Renal cortex interstitium (tissue), 15 donors: Measurements from ENCODE around the gene ZNF571. TPM values are rescaled to one million over a fixed set of nuclear protein-coding genes. Genes with fewer than 3 reads are reported as not detected.

Experiments used
- DNase-seq, 11 donors: peaks; one replicate each; pipeline ENCODE4 v3.0.0-alpha.2; 2013; ENCODE audit warnings: low read depth in 9 of 11, low spot score in 4 of 11; ENCODE audit errors: extremely low read depth in 1 of 11
- long read RNA-seq, 16 experiments: transcript quantifications; one replicate each; lab custom pipeline, GENCODE V29; 2026
- polyA plus RNA-seq, 3 donors: library from polyadenylated mRNA; unstranded; fragments of 120-200 nt; gene quantifications; one replicate each; pipeline ENCODE4 v1.2.1, GENCODE V29; 2013; ENCODE audit not compliant: insufficient read length in 3 of 3

The ZNF571 gene
- 10 to 100 TPM in 1 of 3 donors, 1 to 10 TPM in 2; 9.1 to 10.6 (median 9.8) TPM for polyA plus RNA-seq
- long read RNA-seq, donor 1, partial matches to known transcripts: 0 of 1 reads
- long read RNA-seq, donor 1, other reads (novel, unspliced or antisense): 0 of 1 reads
- long read RNA-seq, donor 2: 0 reads
- long read RNA-seq, donor 3, partial matches to known transcripts: 0 of 4 reads
- long read RNA-seq, donor 3, other reads (novel, unspliced or antisense): 0 of 4 reads
- long read RNA-seq, donor 4, partial matches to known transcripts: 0 of 1 reads
- long read RNA-seq, donor 4, other reads (novel, unspliced or antisense): 0 of 1 reads
- long read RNA-seq, donor 5, partial matches to known transcripts: 0 of 1 reads
- long read RNA-seq, donor 5, other reads (novel, unspliced or antisense): 0 of 1 reads
- long read RNA-seq, donor 6, partial matches to known transcripts: 0 of 1 reads
- long read RNA-seq, donor 6, other reads (novel, unspliced or antisense): 0 of 1 reads
- long read RNA-seq, donor 7, partial matches to known transcripts: 0 of 2 reads
- long read RNA-seq, donor 7, other reads (novel, unspliced or antisense): 0 of 2 reads
- long read RNA-seq, donor 8: 0 reads
- long read RNA-seq, donor 9: 0 reads
- long read RNA-seq, donor 10, partial matches to known transcripts: 7 of 7 reads
- long read RNA-seq, donor 10, other reads (novel, unspliced or antisense): 0 of 7 reads
- long read RNA-seq, donor 11, partial matches to known transcripts: 0 of 1 reads
- long read RNA-seq, donor 11, other reads (novel, unspliced or antisense): 0 of 1 reads
- long read RNA-seq, donor 12: 0 reads
- long read RNA-seq, donor 13, partial matches to known transcripts: 0 of 1 reads
- long read RNA-seq, donor 13, other reads (novel, unspliced or antisense): 0 of 1 reads
- long read RNA-seq, donor 14: 0 reads
- long read RNA-seq, donor 15: 0 reads
- long read RNA-seq, donor 16: 0 reads

DNA sequence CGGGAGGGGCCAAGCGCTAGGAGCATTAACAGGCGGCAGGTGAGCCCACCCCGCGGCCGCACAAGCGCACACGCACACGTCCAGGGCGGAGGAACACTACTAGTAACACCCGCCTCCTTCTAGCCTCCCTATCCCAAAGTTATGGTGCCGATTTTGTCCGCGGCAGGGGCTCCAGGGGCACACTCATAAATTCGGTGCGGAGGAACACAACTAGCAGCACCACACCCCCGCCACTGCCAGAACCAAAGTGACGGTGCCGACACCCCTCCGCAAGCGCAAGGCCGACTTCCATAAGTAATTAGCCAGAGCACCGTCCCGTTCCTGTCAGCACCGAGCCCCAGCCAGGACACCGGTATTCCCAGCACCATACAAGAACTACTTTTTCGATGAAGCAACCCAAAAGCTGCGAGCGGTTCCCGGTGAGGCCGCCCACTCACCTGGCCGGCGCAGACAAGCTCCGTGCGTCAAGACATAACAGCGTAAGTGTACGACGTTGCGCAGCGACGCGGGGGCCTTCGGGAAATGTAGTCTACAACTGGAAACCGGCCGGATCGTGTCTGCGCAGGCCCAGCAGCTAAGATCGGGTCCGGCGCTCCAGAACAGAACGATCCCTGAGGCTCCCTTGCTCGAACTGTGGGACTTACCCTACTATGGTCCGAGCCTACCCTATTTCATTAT, at the start of gene ZNF571, which contains the start of gene ZNF540:
TSS of gene ZNF571 (minus strand) at position 489 of the 678 bp plus-strand sequence. CDS start 8,116 bp downstream, outside the sequence.
TSS of gene ZNF540 (plus strand) at position 573 of the 678 bp plus-strand sequence. CDS start 3,572 bp downstream, outside the sequence.
- DNase-seq: peak; percentile 84 to 95 (median 91)

DNA sequence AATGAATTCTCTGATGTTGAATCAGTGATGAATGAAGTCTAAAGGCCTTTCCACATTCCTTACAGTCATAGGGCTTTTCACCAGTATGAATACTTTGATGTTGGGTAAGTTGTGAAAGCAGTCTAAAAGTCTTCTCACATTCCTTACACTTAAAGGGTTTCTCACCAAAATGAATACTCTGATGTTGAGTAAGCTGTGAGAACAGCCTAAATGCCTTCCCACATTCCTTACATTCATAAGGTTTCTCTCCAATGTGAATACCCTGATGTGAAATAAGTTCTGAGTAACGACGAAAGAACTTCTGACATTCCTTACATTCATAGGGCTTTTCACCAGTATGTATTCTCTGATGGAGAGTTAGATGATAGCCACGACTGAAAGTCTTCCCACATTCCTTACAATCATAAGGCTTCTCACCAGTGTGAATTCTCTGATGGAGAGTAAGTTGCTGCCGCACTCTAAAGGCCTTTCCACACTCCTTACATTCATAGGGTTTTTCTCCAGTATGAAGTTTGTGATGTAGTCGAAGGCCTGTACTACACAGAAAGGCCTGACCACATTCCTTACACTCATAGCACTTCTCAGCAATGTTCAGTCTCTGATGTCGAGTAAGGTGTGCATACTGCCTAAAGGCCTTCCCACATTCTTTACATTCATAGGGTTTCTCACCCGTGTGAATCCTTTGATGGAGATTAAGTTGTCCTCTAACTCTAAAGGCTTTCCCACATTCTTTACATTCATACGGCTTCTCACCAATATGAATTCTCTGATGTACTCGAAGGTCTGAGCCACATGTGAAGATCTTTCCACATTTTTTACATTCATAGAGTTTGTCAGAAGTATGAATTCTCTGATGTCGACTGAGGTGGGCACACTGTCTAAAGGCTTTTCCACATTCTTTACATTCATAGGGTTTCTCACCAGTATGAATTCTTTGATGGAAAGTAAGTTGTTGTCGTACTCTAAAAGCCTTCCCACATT, 40.8 kb upstream of the ZNF571 start:
- DNase-seq: no peak

DNA sequence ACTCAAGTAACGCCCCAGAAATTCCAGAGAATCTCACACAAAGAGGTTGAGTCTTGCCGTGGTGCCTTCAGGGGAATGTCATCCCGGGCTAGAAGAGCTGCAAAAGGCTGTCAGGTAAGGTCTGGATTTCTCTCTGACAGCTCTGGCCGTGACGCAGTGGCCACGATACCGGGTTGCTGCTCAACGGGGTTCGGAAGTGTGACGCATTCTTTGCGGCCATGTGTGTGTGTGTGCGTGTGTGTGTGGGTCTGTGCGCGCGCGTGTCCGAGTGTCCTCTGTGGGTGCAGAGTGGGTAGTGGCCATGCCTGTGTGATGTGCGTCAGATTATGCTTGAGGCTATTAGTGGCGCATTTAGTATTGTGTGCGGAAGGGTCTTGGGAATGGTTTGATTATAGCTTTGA, 390 bp upstream of the ZNF571 start:
- peak in 6 of 11 donors; percentile 26 to 48 (median 45) for DNase-seq

DNA sequence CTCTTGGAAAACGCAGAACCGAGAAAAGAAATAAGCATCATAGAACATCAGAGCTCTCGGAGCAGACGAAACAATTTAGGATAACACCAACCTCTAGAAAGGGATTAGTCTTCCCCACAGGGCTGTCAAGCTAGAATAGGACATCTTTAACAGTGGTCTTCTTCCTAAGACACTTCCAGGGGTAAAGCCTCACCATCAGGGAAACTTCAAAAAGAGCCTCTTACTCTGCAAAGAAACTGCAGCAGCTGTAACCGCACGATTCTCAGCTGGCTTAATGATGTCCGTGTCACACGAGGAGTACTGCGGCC, 642 bp downstream of the ZNF571 start:
- peak in 1 of 11 donors; percentile 36 for DNase-seq

DNA sequence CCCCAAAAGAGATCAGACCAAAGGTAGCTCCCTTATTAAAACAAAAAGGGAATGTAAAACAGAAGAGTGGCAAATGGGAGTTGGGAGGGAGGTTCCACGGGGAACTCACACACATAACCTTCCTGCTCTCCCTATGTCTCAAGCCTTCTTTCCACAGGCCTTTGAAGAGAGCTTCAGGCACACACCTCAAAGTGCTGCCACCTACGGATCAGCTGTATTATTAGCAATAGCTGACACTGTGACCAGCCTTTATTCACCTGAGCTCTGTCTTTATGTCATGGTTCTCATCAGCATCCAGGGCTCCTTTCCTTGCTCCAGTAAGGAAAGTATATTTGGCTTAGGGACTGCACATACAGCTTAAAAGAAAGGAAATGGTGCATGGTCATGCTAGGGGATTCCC, 11.3 kb downstream of the ZNF571 start:
- DNase-seq: no peak

DNA sequence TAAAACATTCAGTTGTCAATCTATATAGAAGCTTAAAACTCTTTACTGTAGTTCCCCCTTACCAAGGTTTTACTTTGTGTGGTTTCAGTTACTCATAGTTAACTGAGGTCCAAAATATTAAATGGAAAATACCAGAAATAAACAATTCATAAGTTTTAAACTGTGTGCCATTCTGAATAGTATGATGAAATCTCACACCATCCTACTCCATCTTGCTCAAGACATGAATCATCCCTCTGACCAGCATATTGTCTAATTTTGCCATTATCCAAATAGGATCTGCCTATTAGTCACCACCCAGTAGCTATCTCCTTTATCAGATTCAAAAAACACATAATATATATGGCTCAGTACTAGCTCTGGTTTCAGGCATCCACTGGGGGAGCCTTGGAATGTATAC, 22.4 kb downstream of the ZNF571 start:
- no peak for DNase-seq

DNA sequence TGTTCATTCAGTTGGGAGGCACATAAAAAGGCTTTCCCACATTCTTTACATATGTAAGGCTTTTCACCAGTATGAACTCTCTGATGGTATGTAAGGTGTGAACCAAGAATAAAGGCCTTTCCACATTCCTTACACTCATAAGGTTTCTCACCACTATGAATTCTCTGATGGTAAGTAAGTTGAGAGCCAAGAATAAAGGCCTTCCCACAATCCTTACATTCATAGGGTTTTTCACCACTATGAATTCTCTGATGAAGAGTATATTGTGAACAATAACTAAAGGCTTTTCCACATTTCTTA, 29.3 kb downstream of the ZNF571 start:
- no peak for DNase-seq

DNA sequence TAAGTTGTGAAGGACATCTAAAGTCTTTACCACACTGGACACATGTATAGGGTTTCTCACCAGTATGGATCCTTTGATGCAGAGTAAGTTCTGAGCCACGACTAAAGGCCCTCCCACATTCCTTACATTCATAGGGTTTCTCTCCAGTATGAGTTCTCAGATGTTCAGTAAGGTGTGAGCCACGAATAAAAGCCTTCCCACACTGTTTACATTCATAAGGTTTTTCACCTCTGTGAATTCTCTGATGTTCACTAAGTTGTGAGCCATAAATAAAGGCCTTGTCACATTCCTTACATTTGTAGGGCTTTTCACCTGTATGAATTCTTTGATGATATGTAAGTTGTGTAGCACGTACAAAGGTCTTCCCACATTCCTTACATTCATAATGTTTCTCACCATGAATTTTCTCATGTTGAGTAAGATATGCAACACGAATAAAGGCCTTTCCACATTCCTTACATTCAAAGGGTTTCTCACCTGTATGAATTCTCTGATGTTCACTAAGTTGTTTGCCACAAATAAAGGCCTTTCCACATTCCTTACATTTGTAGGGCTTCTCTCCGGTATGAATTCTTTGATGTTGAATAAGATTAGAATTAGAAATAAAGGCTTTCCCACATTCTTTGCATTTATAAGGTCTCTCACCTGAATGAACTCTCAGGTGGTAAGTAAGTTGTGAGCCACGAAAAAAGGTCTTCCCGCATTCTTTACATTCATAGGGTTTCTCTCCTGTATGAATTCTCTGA, 29.8 kb downstream of the ZNF571 start:
- DNase-seq: no peak

DNA sequence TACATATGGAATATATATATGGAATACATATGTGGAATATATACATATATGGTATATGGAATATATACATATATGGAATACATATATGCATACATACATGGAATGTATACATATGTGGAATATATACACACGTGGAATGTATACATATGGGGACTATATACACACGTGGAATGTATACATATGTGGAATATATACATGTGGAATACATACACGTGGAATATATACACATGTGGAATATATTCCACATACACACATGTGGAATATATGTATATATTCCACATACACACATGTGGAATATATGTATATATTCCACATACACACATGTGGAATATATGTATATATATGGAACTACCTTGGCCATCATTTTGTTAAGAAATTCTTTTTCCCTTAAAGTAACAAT, 31.1 kb downstream of the ZNF571 start:
- DNase-seq: no peak

DNA sequence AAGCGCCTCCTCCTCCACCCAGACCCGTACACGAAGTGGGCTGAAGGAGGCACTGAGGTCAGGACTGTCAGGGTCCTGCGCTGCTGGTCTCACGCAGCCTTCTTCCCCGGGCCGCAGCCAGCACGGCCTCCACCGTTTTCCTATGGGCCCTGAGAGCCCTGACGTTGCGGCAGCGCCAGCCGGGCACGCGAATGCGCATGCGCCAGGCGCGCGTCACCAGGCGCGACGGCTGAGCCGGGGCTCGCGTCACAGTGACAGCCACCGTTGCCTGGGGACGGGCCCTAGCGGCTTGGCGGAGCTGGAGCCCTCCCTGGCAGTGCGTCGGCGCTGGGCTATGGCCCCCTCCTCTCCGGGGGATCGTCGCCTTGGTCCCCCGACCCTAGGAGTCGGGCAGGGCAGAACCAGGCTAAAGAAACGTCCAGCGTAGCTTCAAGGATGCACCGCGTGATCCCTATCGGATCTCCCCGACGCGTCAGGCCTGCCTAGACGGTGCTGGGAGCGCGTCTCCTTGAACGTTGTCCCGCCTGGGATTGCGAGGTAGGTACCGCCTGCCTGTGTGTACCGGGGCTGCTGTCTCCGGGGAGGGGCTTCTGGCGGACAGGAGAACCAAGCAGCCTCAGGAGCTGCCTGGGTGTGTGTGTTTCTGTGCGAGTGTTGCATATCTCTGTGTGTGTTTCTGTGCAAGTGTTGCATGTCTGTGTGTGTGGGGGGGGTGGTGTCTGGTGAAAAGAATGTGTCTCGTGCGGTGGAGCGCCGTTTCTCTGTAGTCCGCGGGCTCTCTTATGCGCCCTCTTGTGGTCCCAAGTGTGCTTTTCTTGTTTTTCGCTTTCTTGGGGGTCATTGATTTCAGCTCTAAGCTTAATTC, 43.2 kb downstream of the ZNF571 start:
- DNase-seq: peak; percentile 60 to 83 (median 75)

DNA sequence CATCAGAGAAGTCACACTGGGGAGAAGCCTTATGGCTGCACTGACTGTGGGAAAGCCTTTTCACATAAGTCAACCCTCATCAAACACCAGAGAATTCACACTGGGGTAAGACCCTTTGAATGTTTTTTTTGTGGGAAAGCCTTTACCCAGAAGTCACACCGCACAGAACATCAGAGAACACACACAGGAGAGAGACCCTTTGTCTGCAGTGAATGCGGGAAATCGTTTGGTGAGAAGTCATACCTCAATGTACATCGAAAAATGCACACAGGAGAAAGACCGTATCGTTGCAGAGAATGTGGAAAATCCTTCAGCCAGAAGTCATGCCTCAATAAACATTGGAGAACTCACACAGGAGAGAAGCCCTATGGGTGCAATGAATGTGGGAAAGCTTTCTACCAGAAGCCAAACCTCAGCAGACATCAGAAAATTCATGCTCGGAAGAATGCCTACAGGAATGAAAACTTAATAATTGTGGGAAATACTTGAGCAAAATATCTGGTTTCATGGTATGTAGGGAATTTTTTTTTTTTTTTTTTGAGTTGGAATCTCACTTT, 57.1 kb downstream of the ZNF571 start:
- DNase-seq: no peak

DNA sequence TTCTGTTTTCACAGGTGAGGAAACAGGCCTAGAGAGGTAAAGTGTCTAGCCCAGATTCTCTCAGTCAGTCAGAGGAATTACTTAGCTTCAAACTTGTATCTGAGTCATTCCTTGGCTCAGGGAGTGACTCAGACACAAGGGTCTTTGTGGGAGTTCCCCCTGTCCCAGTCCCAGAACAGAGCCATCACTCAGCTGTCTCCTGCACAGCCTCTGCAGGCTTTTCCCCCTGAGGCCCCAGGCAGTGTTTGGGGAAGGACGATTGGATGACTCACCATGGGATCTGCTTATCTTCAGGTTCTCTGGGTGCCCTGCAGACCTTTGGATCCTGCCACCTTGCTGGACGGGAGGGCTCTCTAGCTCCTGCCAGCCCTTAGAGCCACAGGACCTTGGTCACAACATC, 74.7 kb downstream of the ZNF571 start:
- no peak for DNase-seq

Other genes with a start within 250 kb of the ZNF571 start
- gene ZNF527, start 223.7 kb downstream of the ZNF571 start, polyA plus RNA-seq: 1 to 10 TPM; 7.7 to 10.0 (median 9.8) TPM
- gene ZNF569, start 127.3 kb downstream of the ZNF571 start, polyA plus RNA-seq: 10 to 100 TPM; 10.5 to 14.6 (median 10.6) TPM
- gene ZNF570, start 125.4 kb downstream of the ZNF571 start, polyA plus RNA-seq: 10 to 100 TPM in 2 of 3 donors, 1 to 10 TPM in 1; 9.4 to 11.3 (median 10.5) TPM
- 10 to 100 TPM; 19.9 to 32.9 (median 24.7) TPM for gene ZNF793, start 87.9 kb downstream of the ZNF571 start, polyA plus RNA-seq
- gene ZNF540, start 84 bp upstream of the ZNF571 start, polyA plus RNA-seq: 1 to 10 TPM; 3.1 to 6.2 (median 5.1) TPM
- gene ZFP30, start 60.7 kb upstream of the ZNF571 start, polyA plus RNA-seq: 10 to 100 TPM; 22.6 to 28.0 (median 24.8) TPM
- 10 to 100 TPM; 11.7 to 16.4 (median 12.5) TPM for gene ZNF607, start 125.0 kb upstream of the ZNF571 start, polyA plus RNA-seq
- 10 to 100 TPM; 11.9 to 21.3 (median 13.9) TPM for gene ZNF573, start 184.8 kb upstream of the ZNF571 start, polyA plus RNA-seq